ENCODE measurements around the gene GLIS1.

GRCh38 chr1:53614231-53615021 lies 124.5 kb downstream of the GLIS1 start:
- TF ChIP-seq CTCF (conservative IDR thresholded peaks at IDR 0.05 in 1 of 2, IDR thresholded peaks at IDR 0.05 in 1 of 2; ENCODE audit: extremely low read depth in 1 of 2, insufficient read depth in 1 of 2, low read depth in 1 of 2, low read length in 2 of 2), result no peak
- no peak for TF ChIP-seq EZH2 (IDR thresholded peaks at IDR 0.05; ENCODE audit: borderline replicate concordance, low read length)

All from mammary epithelial cell (primary cell).